ENCODE measurements around the gene IL1R2. TPM values are rescaled to one million over a fixed set of nuclear protein-coding genes. Genes with fewer than 3 reads are reported as not detected.

The IL1R2 gene
- polyA plus RNA-seq (2013, experiment 1 of 2) = 0.11 TPM
- polyA plus RNA-seq (2013, experiment 2 of 2) = 0.25 TPM

GRCh38 chr2:101991721-101992145 lies at the start of gene IL1R2:
Gene IL1R2, plus strand, starts transcription at chr2:101991960. Its CDS starts 16,616 bp downstream, at chr2:102008576.
- H2BK5ac ChIP-seq (ENCODE audit: low read length) = no peak within 1 kb of the TSS
- no peak within 1 kb of the TSS for H3K4me3 ChIP-seq (ENCODE audit: low read length)
- H3K79me1 ChIP-seq (ENCODE audit: low read length) = no peaks in the 10 kb centered on the region
- H3K4ac ChIP-seq (ENCODE audit: low read depth, low read length) = no peak within 1 kb of the TSS
- no peak within 1 kb of the TSS for H2BK120ac ChIP-seq (ENCODE audit: low read depth, low read length)
- no peaks in the 10 kb centered on the region for H3K27me3 ChIP-seq (ENCODE audit: insufficient read depth, low read length, poor library complexity)
- no peak within 1 kb of the TSS for H2AK5ac ChIP-seq (ENCODE audit: low read length)
- no peak within 1 kb of the TSS for H4K5ac ChIP-seq (ENCODE audit: low read length)
- no peak within 1 kb of the TSS for H3K56ac ChIP-seq (ENCODE audit: low read length)
- no peak within 1 kb of the TSS for H3K18ac ChIP-seq (ENCODE audit: low read length)
- no peak within 1 kb of the TSS for H3K23ac ChIP-seq (ENCODE audit: low read length)
- H2BK15ac ChIP-seq (replicated peaks; ENCODE audit: low read depth) = no peak within 1 kb of the TSS
- H3K4me2 ChIP-seq (ENCODE audit: low read length) = no peak within 1 kb of the TSS
- H3K9ac ChIP-seq (ENCODE audit: low read length) = no peak within 1 kb of the TSS
- no peaks in the 10 kb centered on the region for H3K4me1 ChIP-seq (ENCODE audit: control insufficient read depth, low read depth, low read length)
- no peaks in the 10 kb centered on the region for H3K36me3 ChIP-seq (ENCODE audit: control insufficient read depth, insufficient read depth, low read length)
- no peak within 1 kb of the TSS for H3K27ac ChIP-seq (ENCODE audit: low read depth, low read length)
- H3K79me2 ChIP-seq (ENCODE audit: control insufficient read depth, insufficient read depth, low read length) = no peaks in the 10 kb centered on the region
- H4K8ac ChIP-seq (ENCODE audit: low read depth, low read length) = no peak within 1 kb of the TSS
- WGBS (ENCODE audit: extremely low coverage, insufficient coverage, low lambda C conversion rate) = no CpG with 5 or more reads among the region's 8 CpGs
- DNase-seq = no peak

- Histone ChIP-seq H3K4me2 (ENCODE audit: low read length) (no peak overlapping the region), H3K18ac (ENCODE audit: low read length) (no peak overlapping the region), H2AK5ac (ENCODE audit: low read length) (no peak overlapping the region), H3K4me3 (ENCODE audit: low read length) (no peak overlapping the region), H3K79me1 (ENCODE audit: low read length) (no peaks in the 10 kb centered on the region), H3K4me1 (ENCODE audit: control insufficient read depth, low read depth, low read length) (no peaks in the 10 kb centered on the region), H3K23ac (ENCODE audit: low read length) (no peak overlapping the region), H3K27ac (ENCODE audit: low read depth, low read length) (no peak overlapping the region), H3K9ac (ENCODE audit: low read length) (no peak overlapping the region), H2BK5ac (ENCODE audit: low read length) (no peak overlapping the region), H3K79me2 (ENCODE audit: control insufficient read depth, insufficient read depth, low read length) (no peaks in the 10 kb centered on the region), H4K8ac (ENCODE audit: low read depth, low read length) (no peak overlapping the region), H2BK120ac (ENCODE audit: low read depth, low read length) (no peak overlapping the region), H3K27me3 (ENCODE audit: insufficient read depth, low read length, poor library complexity) (no peaks in the 10 kb centered on the region), H3K4ac (ENCODE audit: low read depth, low read length) (no peak overlapping the region), H4K5ac (ENCODE audit: low read length) (no peak overlapping the region), H2BK15ac (replicated peaks; ENCODE audit: low read depth) (no peak overlapping the region), H3K36me3 (ENCODE audit: control insufficient read depth, insufficient read depth, low read length) (no peaks in the 10 kb centered on the region), H3K56ac (ENCODE audit: low read length) (no peak overlapping the region)
- WGBS (ENCODE audit: extremely low coverage, insufficient coverage, low lambda C conversion rate) = no CpG with 5 or more reads among the region's 3 CpGs
- no peak for DNase-seq
Observed at GRCh38 chr2:101942851-101943250, 48.9 kb upstream of the IL1R2 start.

GRCh38 chr2:101946372-101947039 lies 45.3 kb upstream of the IL1R2 start:
- Histone ChIP-seq H2BK120ac (ENCODE audit: low read depth, low read length) (no peak overlapping the region), H3K27me3 (ENCODE audit: insufficient read depth, low read length, poor library complexity) (no peaks in the 10 kb centered on the region), H3K23ac (ENCODE audit: low read length) (no peak overlapping the region), H3K4me3 (ENCODE audit: low read length) (no peak overlapping the region), H2BK5ac (ENCODE audit: low read length) (no peak overlapping the region), H3K79me2 (ENCODE audit: control insufficient read depth, insufficient read depth, low read length) (no peaks in the 10 kb centered on the region), H3K79me1 (ENCODE audit: low read length) (no peaks in the 10 kb centered on the region), H3K4ac (ENCODE audit: low read depth, low read length) (no peak overlapping the region), H4K5ac (ENCODE audit: low read length) (no peak overlapping the region), H3K18ac (ENCODE audit: low read length) (no peak overlapping the region), H2BK15ac (replicated peaks; ENCODE audit: low read depth) (no peak overlapping the region), H2AK5ac (ENCODE audit: low read length) (no peak overlapping the region), H3K4me2 (ENCODE audit: low read length) (no peak overlapping the region), H3K4me1 (ENCODE audit: control insufficient read depth, low read depth, low read length) (no peaks in the 10 kb centered on the region), H4K8ac (ENCODE audit: low read depth, low read length) (no peak overlapping the region), H3K36me3 (ENCODE audit: control insufficient read depth, insufficient read depth, low read length) (no peaks in the 10 kb centered on the region), H3K27ac (ENCODE audit: low read depth, low read length) (no peak overlapping the region), H3K56ac (ENCODE audit: low read length) (no peak overlapping the region), H3K9ac (ENCODE audit: low read length) (no peak overlapping the region)
- no peak for DNase-seq
- WGBS (ENCODE audit: extremely low coverage, insufficient coverage, low lambda C conversion rate) = no CpG with 5 or more reads among the region's 3 CpGs

GRCh38 chr2:101947374-101947773 lies 44.4 kb upstream of the IL1R2 start:
- H3K27me3 ChIP-seq (ENCODE audit: insufficient read depth, low read length, poor library complexity) = no peaks in the 10 kb centered on the region
- no peak overlapping the region for H3K18ac ChIP-seq (ENCODE audit: low read length)
- no peaks in the 10 kb centered on the region for H3K4me1 ChIP-seq (ENCODE audit: control insufficient read depth, low read depth, low read length)
- H4K5ac ChIP-seq (ENCODE audit: low read length) = no peak overlapping the region
- WGBS (ENCODE audit: extremely low coverage, insufficient coverage, low lambda C conversion rate) = no CpG with 5 or more reads among the region's 3 CpGs
- H3K9ac ChIP-seq (ENCODE audit: low read length) = no peak overlapping the region
- no peak overlapping the region for H2AK5ac ChIP-seq (ENCODE audit: low read length)
- H3K4me3 ChIP-seq (ENCODE audit: low read length) = no peak overlapping the region
- H3K56ac ChIP-seq (ENCODE audit: low read length) = no peak overlapping the region
- no peak overlapping the region for H2BK5ac ChIP-seq (ENCODE audit: low read length)
- no peaks in the 10 kb centered on the region for H3K79me2 ChIP-seq (ENCODE audit: control insufficient read depth, insufficient read depth, low read length)
- no peak overlapping the region for H2BK120ac ChIP-seq (ENCODE audit: low read depth, low read length)
- no peak overlapping the region for H3K27ac ChIP-seq (ENCODE audit: low read depth, low read length)
- no peaks in the 10 kb centered on the region for H3K79me1 ChIP-seq (ENCODE audit: low read length)
- H3K23ac ChIP-seq (ENCODE audit: low read length) = no peak overlapping the region
- H4K8ac ChIP-seq (ENCODE audit: low read depth, low read length) = no peak overlapping the region
- H2BK15ac ChIP-seq (replicated peaks; ENCODE audit: low read depth) = no peak overlapping the region
- no peak for DNase-seq
- H3K36me3 ChIP-seq (ENCODE audit: control insufficient read depth, insufficient read depth, low read length) = no peaks in the 10 kb centered on the region
- H3K4me2 ChIP-seq (ENCODE audit: low read length) = no peak overlapping the region
- H3K4ac ChIP-seq (ENCODE audit: low read depth, low read length) = no peak overlapping the region

DNA sequence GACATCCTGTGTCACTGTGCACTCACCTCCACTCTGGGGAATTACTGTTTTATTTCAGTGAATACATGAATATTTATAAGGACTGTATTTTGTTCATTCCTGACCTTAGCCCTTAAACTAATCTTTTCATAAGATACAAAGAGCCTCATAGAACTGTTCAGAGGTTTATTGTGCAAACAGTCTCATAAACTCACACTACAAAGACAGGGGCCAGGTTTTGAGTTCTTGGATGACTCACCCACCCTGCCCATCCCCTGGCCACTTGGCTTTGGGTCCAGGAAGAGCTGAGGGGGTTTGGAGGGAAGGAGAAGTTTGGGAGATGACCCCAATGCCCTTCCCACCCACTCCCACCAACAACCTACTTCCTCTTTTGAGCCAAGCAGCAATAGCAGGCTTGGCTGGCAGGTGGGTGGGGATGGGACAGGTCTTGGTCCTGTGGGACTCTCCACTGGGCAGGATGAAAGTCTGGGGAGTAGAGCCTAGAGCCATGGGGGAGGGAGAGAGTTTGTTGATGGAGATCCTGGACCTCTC lies 43.1 kb upstream of the IL1R2 start:
- Histone ChIP-seq H3K9ac (ENCODE audit: low read length) (no peak overlapping the region), H3K27me3 (ENCODE audit: insufficient read depth, low read length, poor library complexity) (no peaks in the 10 kb centered on the region), H2BK15ac (replicated peaks; ENCODE audit: low read depth) (no peak overlapping the region), H3K18ac (ENCODE audit: low read length) (no peak overlapping the region), H2BK120ac (ENCODE audit: low read depth, low read length) (no peak overlapping the region), H3K36me3 (ENCODE audit: control insufficient read depth, insufficient read depth, low read length) (no peaks in the 10 kb centered on the region), H3K4me3 (ENCODE audit: low read length) (no peak overlapping the region), H3K79me1 (ENCODE audit: low read length) (no peaks in the 10 kb centered on the region), H4K8ac (ENCODE audit: low read depth, low read length) (no peak overlapping the region), H3K56ac (ENCODE audit: low read length) (no peak overlapping the region), H3K4me2 (ENCODE audit: low read length) (no peak overlapping the region), H3K27ac (ENCODE audit: low read depth, low read length) (no peak overlapping the region), H2AK5ac (ENCODE audit: low read length) (no peak overlapping the region), H2BK5ac (ENCODE audit: low read length) (no peak overlapping the region), H3K79me2 (ENCODE audit: control insufficient read depth, insufficient read depth, low read length) (no peaks in the 10 kb centered on the region), H3K4me1 (ENCODE audit: control insufficient read depth, low read depth, low read length) (no peaks in the 10 kb centered on the region), H3K23ac (ENCODE audit: low read length) (no peak overlapping the region), H4K5ac (ENCODE audit: low read length) (no peak overlapping the region), H3K4ac (ENCODE audit: low read depth, low read length) (no peak overlapping the region)
- DNase-seq = no peak

- no peak overlapping the region for H3K56ac ChIP-seq (ENCODE audit: low read length)
- H3K4ac ChIP-seq (ENCODE audit: low read depth, low read length) = no peak overlapping the region
- no peak overlapping the region for H2AK5ac ChIP-seq (ENCODE audit: low read length)
- DNase-seq = no peak
- H4K8ac ChIP-seq (ENCODE audit: low read depth, low read length) = no peak overlapping the region
- H3K4me1 ChIP-seq (ENCODE audit: control insufficient read depth, low read depth, low read length) = no peaks in the 10 kb centered on the region
- H3K18ac ChIP-seq (ENCODE audit: low read length) = no peak overlapping the region
- no peak overlapping the region for H2BK15ac ChIP-seq (replicated peaks; ENCODE audit: low read depth)
- H4K5ac ChIP-seq (ENCODE audit: low read length) = no peak overlapping the region
- no peaks in the 10 kb centered on the region for H3K36me3 ChIP-seq (ENCODE audit: control insufficient read depth, insufficient read depth, low read length)
- H3K79me2 ChIP-seq (ENCODE audit: control insufficient read depth, insufficient read depth, low read length) = no peaks in the 10 kb centered on the region
- no peak overlapping the region for H3K4me2 ChIP-seq (ENCODE audit: low read length)
- no peak overlapping the region for H3K27ac ChIP-seq (ENCODE audit: low read depth, low read length)
- no peaks in the 10 kb centered on the region for H3K79me1 ChIP-seq (ENCODE audit: low read length)
- no peak overlapping the region for H3K4me3 ChIP-seq (ENCODE audit: low read length)
- H3K9ac ChIP-seq (ENCODE audit: low read length) = no peak overlapping the region
- no peak overlapping the region for H2BK120ac ChIP-seq (ENCODE audit: low read depth, low read length)
- no CpG with 5 or more reads among the region's 1 CpG for WGBS (ENCODE audit: extremely low coverage, insufficient coverage, low lambda C conversion rate)
- no peaks in the 10 kb centered on the region for H3K27me3 ChIP-seq (ENCODE audit: insufficient read depth, low read length, poor library complexity)
- no peak overlapping the region for H2BK5ac ChIP-seq (ENCODE audit: low read length)
- H3K23ac ChIP-seq (ENCODE audit: low read length) = no peak overlapping the region
Observed at GRCh38 chr2:101949304-101949703, 42.5 kb upstream of the IL1R2 start.
